GM23338 (cell line): Measurements from ENCODE around the gene HGS. TPM values are rescaled to one million over a fixed set of nuclear protein-coding genes. Genes with fewer than 3 reads are reported as not detected.

ENCODE experiments used
- ATAC-seq: fragments of 200-7000 bp; cut with Tn5 transposase; 3 replicates; pipeline ENCODE4 v1.9.1; 2020
- DNase-seq: peaks from one replicate; pipeline ENCODE4 v3.0.0-alpha.2; 2015; ENCODE audit warnings: low spot score
- H2AFZ ChIP-seq: fragments of 200-600 bp; sonication (generic); 2 replicates; pipeline ENCODE4 v1.8.0; 2016; ENCODE audit warnings: antibody characterized with exemption, mild to moderate bottlenecking, moderate library complexity
- H3F3A ChIP-seq: fragments of 200-600 bp; sonication (generic); replicated peaks from 2 replicates; pipeline ENCODE4 v1.8.0; 2017; ENCODE audit warnings: antibody characterized with exemption, mixed run types, low read depth
- H3K27ac ChIP-seq: fragments of 200-600 bp; sonication (generic); 2 replicates; pipeline ENCODE4 v1.6.1; 2016; ENCODE audit warnings: low read depth
- H3K27me3 ChIP-seq: fragments of 200-600 bp; sonication (generic); 2 replicates; pipeline ENCODE4 v1.8.0; 2016; ENCODE audit warnings: mild to moderate bottlenecking, mixed run types, moderate library complexity; ENCODE audit not compliant: insufficient read depth
- H3K36me3 ChIP-seq: fragments of 200-600 bp; sonication (generic); 2 replicates; pipeline ENCODE4 v1.8.0; 2016; ENCODE audit warnings: mild to moderate bottlenecking; ENCODE audit not compliant: insufficient read depth
- H3K4me1 ChIP-seq: fragments of 200-600 bp; sonication (generic); 2 replicates; pipeline ENCODE4 v1.8.0; 2016; ENCODE audit warnings: mild to moderate bottlenecking, moderate library complexity; ENCODE audit not compliant: insufficient read depth
- H3K4me2 ChIP-seq: fragments of 200-600 bp; sonication (generic); 2 replicates; pipeline ENCODE4 v1.7.1; 2017; ENCODE audit warnings: mixed run types
- H3K4me3 ChIP-seq: fragments of 200-600 bp; sonication (generic); 2 replicates; pipeline ENCODE4 v1.6.1; 2016; ENCODE audit warnings: mixed run types
- H3K79me2 ChIP-seq: fragments of 200-600 bp; sonication (generic); replicated peaks from 2 replicates; pipeline ENCODE4 v1.8.0; 2017; ENCODE audit warnings: mild to moderate bottlenecking; ENCODE audit not compliant: insufficient read depth
- H3K9me2 ChIP-seq: fragments of 200-600 bp; sonication (generic); 2 replicates; pipeline ENCODE4 v1.8.0; 2017; ENCODE audit not compliant: insufficient read depth
- H4K20me1 ChIP-seq: fragments of 200-600 bp; sonication (generic); replicated peaks from 2 replicates; pipeline ENCODE4 v1.8.0; 2017; ENCODE audit warnings: mild to moderate bottlenecking; ENCODE audit not compliant: insufficient read depth
- H3K27ac Mint-ChIP-seq: 2 replicates; pipeline ENCODE4 v1.8.0; 2020; ENCODE audit warnings: inconsistent platforms, mild to moderate bottlenecking, moderate library complexity, mixed read lengths
- H3K27me3 Mint-ChIP-seq: 3 replicates; pipeline ENCODE4 v1.8.0; 2022; ENCODE audit warnings: low read depth, mild to moderate bottlenecking, moderate library complexity, mixed read lengths, inconsistent platforms; ENCODE audit not compliant: insufficient read depth, poor library complexity
- H3K36me3 Mint-ChIP-seq: 3 replicates; pipeline ENCODE4 v1.8.0; 2021; ENCODE audit warnings: low read depth, mild to moderate bottlenecking, inconsistent platforms, moderate library complexity, mixed read lengths
- H3K4me1 Mint-ChIP-seq: 3 replicates; pipeline ENCODE4 v1.8.0; 2020; ENCODE audit warnings: mild to moderate bottlenecking, inconsistent platforms, mixed read lengths
- H3K4me3 Mint-ChIP-seq: 3 replicates; pipeline ENCODE4 v1.8.0; 2021; ENCODE audit warnings: moderate library complexity, mild to moderate bottlenecking, inconsistent platforms, mixed read lengths
- H3K9me3 Mint-ChIP-seq: 3 replicates; pipeline ENCODE4 v1.8.0; 2020; ENCODE audit warnings: moderate library complexity, mild to moderate bottlenecking, inconsistent platforms, mixed read lengths
- ETS1 ChIP-seq: IDR thresholded peaks from 2 replicates; pipeline ENCODE4 v1.6.1; 2016; ENCODE audit warnings: antibody characterized with exemption
- EZH2phosphoT487 ChIP-seq: fragments of 200-600 bp; sonication (generic); IDR thresholded peaks from one replicate; pipeline ENCODE4 v1.8.1; 2018; ENCODE audit warnings: antibody characterized with exemption; ENCODE audit not compliant: unreplicated experiment
- NANOG ChIP-seq: IDR thresholded peaks from 2 replicates; pipeline ENCODE4 v1.6.1; 2016; ENCODE audit warnings: antibody characterized with exemption, borderline replicate concordance
- POLR2AphosphoS5 ChIP-seq: IDR thresholded peaks from 2 replicates; pipeline ENCODE4 v1.6.1; 2016; ENCODE audit warnings: antibody characterized with exemption, low read depth
- polyA plus RNA-seq: library from polyadenylated mRNA; unstranded; fragments of >200 nt; fragmentation: Nextera tagmentation; extraction: Ambion mirVana; gene quantifications from 2 replicates; pipeline ENCODE4 v1.2.1, GENCODE V29; 2016
- total RNA-seq: library from RNA; depleted of rRNA; stranded (reverse); fragments of >200 nt; shearing (Covaris generic); gene quantifications from 2 replicates; pipeline ENCODE4 v1.2.3, GENCODE V29; 2014

The HGS gene
- total and polyA plus RNA-seq, 2 experiments from 2014 or later = 59.0 to 90.2 TPM

GRCh38 chr17:81714412-81715106, 30.7 kb downstream of the HGS start:
- H3K79me2 ChIP-seq = peaks cover 13% of the 10 kb centered on the region
- H2AFZ ChIP-seq = no peak overlapping the region
- H3K9me2 ChIP-seq = no peaks in the 10 kb centered on the region
- H3K4me2 ChIP-seq = no peak overlapping the region
- DNase-seq = no peak
- no peak overlapping the region for H3K4me3 ChIP-seq
- TF ChIP-seq NANOG = no peak
- no peak for TF ChIP-seq EZH2phosphoT487
- TF ChIP-seq ETS1 = no peak
- no peak for TF ChIP-seq POLR2AphosphoS5
- no peaks in the 10 kb centered on the region for H3K9me3 Mint-ChIP-seq
- peaks cover 24% of the 10 kb centered on the region; the same call in 1 of the 2 replicates for H3K4me1 ChIP-seq
- no peak for ATAC-seq
- H3K27ac ChIP-seq = no peak overlapping the region
- no peak overlapping the region for H3K27ac Mint-ChIP-seq
- H3K27me3 Mint-ChIP-seq = peaks cover 16% of the 10 kb centered on the region
- no peaks in the 10 kb centered on the region for H3K36me3 ChIP-seq
- no peak overlapping the region for H3K4me3 Mint-ChIP-seq
- peaks cover 8% of the 10 kb centered on the region for H3K36me3 Mint-ChIP-seq
- no peaks in the 10 kb centered on the region for H4K20me1 ChIP-seq
- H3K27me3 ChIP-seq = no peaks in the 10 kb centered on the region
- peaks cover 22% of the 10 kb centered on the region for H3K4me1 Mint-ChIP-seq
- H3F3A ChIP-seq = peaks cover 13% of the 10 kb centered on the region

GRCh38 chr17:81715107-81715871, 31.5 kb downstream of the HGS start:
- no peak overlapping the region for H3K27ac Mint-ChIP-seq
- H3K4me1 ChIP-seq = peaks cover 20% of the 10 kb centered on the region; the same call in 1 of the 2 replicates
- no peak overlapping the region for H2AFZ ChIP-seq
- H3K9me2 ChIP-seq = no peaks in the 10 kb centered on the region
- H3K36me3 ChIP-seq = no peaks in the 10 kb centered on the region
- peaks cover 17% of the 10 kb centered on the region for H3K4me1 Mint-ChIP-seq
- H3K27ac ChIP-seq = no peak overlapping the region
- H3K27me3 Mint-ChIP-seq = peaks cover 14% of the 10 kb centered on the region
- no peak overlapping the region for H3K4me2 ChIP-seq
- no peak for TF ChIP-seq ETS1
- peaks cover 13% of the 10 kb centered on the region for H3K79me2 ChIP-seq
- no peaks in the 10 kb centered on the region; the same call in 2 of the 3 replicates for H3K9me3 Mint-ChIP-seq
- H3K36me3 Mint-ChIP-seq = peaks cover 8% of the 10 kb centered on the region
- no peak for DNase-seq
- H3F3A ChIP-seq = peaks cover 7% of the 10 kb centered on the region
- no peak overlapping the region for H3K4me3 ChIP-seq
- no peak for ATAC-seq
- H4K20me1 ChIP-seq = no peaks in the 10 kb centered on the region
- no peak overlapping the region for H3K4me3 Mint-ChIP-seq
- H3K27me3 ChIP-seq = no peaks in the 10 kb centered on the region
